GM18909 (cell line): Measurements from ENCODE around the gene FBN1.

Source experiments
- ATAC-seq: cut with Tn5 transposase; IDR thresholded peaks from one replicate; pipeline ENCODE4 v1.9.1; 2021; ENCODE audit warnings: mild to moderate bottlenecking; ENCODE audit not compliant: unreplicated experiment, poor library complexity

Gene FBN1

GRCh38 chr15:48558226-48558625 lies 87.3 kb downstream of the FBN1 start:
- ATAC-seq, result no peak

GRCh38 chr15:48557335-48557734 lies 88.2 kb downstream of the FBN1 start:
- ATAC-seq, result no peak

GRCh38 chr15:48556159-48556897 lies 89.2 kb downstream of the FBN1 start:
- no peak for ATAC-seq

- no peak for ATAC-seq
These were observed 90.1 kb downstream of the FBN1 start for GRCh38 chr15:48555241-48555881.

GRCh38 chr15:48554112-48554511 lies 91.4 kb downstream of the FBN1 start:
- ATAC-seq, result no peak

- no peak for ATAC-seq
These were observed 92.0 kb downstream of the FBN1 start for GRCh38 chr15:48553559-48553958.

GRCh38 chr15:48550822-48551525 lies 94.5 kb downstream of the FBN1 start:
- ATAC-seq, result no peak

- ATAC-seq, result no peak
These were observed 97.1 kb downstream of the FBN1 start for GRCh38 chr15:48548455-48548854.

GRCh38 chr15:48547286-48547685 lies 98.2 kb downstream of the FBN1 start:
- ATAC-seq, result no peak

GRCh38 chr15:48546296-48546695 lies 99.2 kb downstream of the FBN1 start:
- no peak for ATAC-seq

- no peak for ATAC-seq
These were observed 100.7 kb downstream of the FBN1 start for GRCh38 chr15:48544778-48545177.

- ATAC-seq, result peak; percentile 95
These were observed 103.9 kb downstream of the FBN1 start for GRCh38 chr15:48541341-48542278.

GRCh38 chr15:48540756-48541155 lies 104.8 kb downstream of the FBN1 start:
- ATAC-seq, result no peak

GRCh38 chr15:48538941-48539340 lies 106.6 kb downstream of the FBN1 start:
- no peak for ATAC-seq

- no peak for ATAC-seq
These were observed 108.0 kb downstream of the FBN1 start for GRCh38 chr15:48537271-48538113.

GRCh38 chr15:48536681-48537091 lies 108.8 kb downstream of the FBN1 start:
- ATAC-seq, result no peak

- no peak for ATAC-seq
These were observed 111.5 kb downstream of the FBN1 start for GRCh38 chr15:48533982-48534381.

GRCh38 chr15:48532946-48533345 lies 112.6 kb downstream of the FBN1 start:
- ATAC-seq, result no peak

- no peak for ATAC-seq
These were observed 115.0 kb downstream of the FBN1 start for GRCh38 chr15:48530528-48530927.
